T-cell (primary cell): ENCODE results near the gene ADD3. TPM values are rescaled to one million over a fixed set of nuclear protein-coding genes. Genes with fewer than 3 reads are reported as not detected.

ENCODE experiments used
- ATAC-seq, 4 experiments: fragments of 200-7000 bp in 3 of 4; fragments of 150-1000 bp in 1 of 4; cut with Tn5 transposase; replicated peaks in 1 of 4; 1 replicate in 3 of 4; 2 replicates in 1 of 4; pipeline ENCODE4 v1.10.0; 2021; ENCODE audit warnings: moderate library complexity in 3 of 4, mild to moderate bottlenecking in 2 of 4, moderate number of reproducible peaks in 1 of 4
- CTCF ChIA-PET, 2 donors: fragments of 300-600 bp; sonication (Branson Sonifier 250); formaldehyde crosslinking; loops; one replicate each; lab custom pipeline; 2022; ENCODE audit warnings: antibody characterized with exemption in 2 of 2; lab: Charles Lee
- POLR2A ChIA-PET, 2 donors: fragments of 300-600 bp; sonication (Branson Sonifier 250); formaldehyde crosslinking; loops; one replicate each; lab custom pipeline; 2022; ENCODE audit warnings: antibody characterized with exemption in 2 of 2; lab: Charles Lee
- DNase-seq, 35 experiments: peaks; one replicate each; pipeline versions ENCODE4 v3.0.0 to v3.0.0-alpha.2; 2013 to 2023
- H3K27ac ChIP-seq: one replicate; pipeline ENCODE4 v1.5.1; 2013; ENCODE audit warnings: low read length
- H3K27me3 ChIP-seq, 2 experiments: replicated peaks in 1 of 2; 1 replicate in 1 of 2; 2 replicates in 1 of 2; pipeline versions ENCODE4 v1.6.1 to v1.7.0; 2013; ENCODE audit warnings: low read length in 1 of 2, mixed read lengths in 1 of 2; ENCODE audit not compliant: control insufficient read depth in 2 of 2, insufficient read depth in 2 of 2; ENCODE audit errors: extremely low read depth in 1 of 2
- H3K36me3 ChIP-seq, 2 donors: 1 replicate in 1 of 2; 2 replicates in 1 of 2; pipeline versions ENCODE4 v1.6.1 to v1.7.0; 2013; ENCODE audit warnings: low read length in 1 of 2; ENCODE audit not compliant: control insufficient read depth in 2 of 2, insufficient read depth in 1 of 2; ENCODE audit errors: extremely low read depth in 1 of 2
- H3K4me1 ChIP-seq, 2 experiments: 1 replicate in 1 of 2; 2 replicates in 1 of 2; pipeline versions ENCODE4 v1.6.1 to v1.7.0; 2013; ENCODE audit warnings: low read length in 2 of 2, mixed read lengths in 1 of 2; ENCODE audit not compliant: insufficient read depth in 2 of 2, control insufficient read depth in 1 of 2; ENCODE audit errors: extremely low read depth in 1 of 2
- H3K4me3 ChIP-seq, 2 donors: 1 replicate in 1 of 2; 2 replicates in 1 of 2; pipeline versions ENCODE4 v1.5.1 to v1.7.0; 2013; ENCODE audit warnings: mild to moderate bottlenecking in 2 of 2, low read length in 1 of 2, moderate library complexity in 1 of 2; ENCODE audit not compliant: control insufficient read depth in 1 of 2; ENCODE audit errors: extremely low read depth in 1 of 2
- H3K9me3 ChIP-seq: 2 replicates; pipeline ENCODE4 v1.7.0; 2013
- H3K27ac Mint-ChIP-seq, 2 donors: one replicate each; pipeline ENCODE4 v1.8.0; 2020 to 2021; ENCODE audit warnings: mild to moderate bottlenecking in 2 of 2, mixed read lengths in 2 of 2
- H3K27me3 Mint-ChIP-seq, 2 donors: one replicate each; pipeline ENCODE4 v1.8.0; 2021 to 2022; ENCODE audit warnings: mixed read lengths in 2 of 2
- H3K36me3 Mint-ChIP-seq: one replicate; pipeline ENCODE4 v1.8.0; 2021; ENCODE audit warnings: mixed read lengths
- H3K4me1 Mint-ChIP-seq, 3 donors: one replicate each; pipeline ENCODE4 v1.8.0; 2020 to 2022; ENCODE audit warnings: mixed read lengths in 3 of 3, mild to moderate bottlenecking in 1 of 3
- H3K4me3 Mint-ChIP-seq, 3 donors: one replicate each; pipeline ENCODE4 v1.8.0; 2020 to 2022; ENCODE audit warnings: mild to moderate bottlenecking in 3 of 3, mixed read lengths in 3 of 3, moderate library complexity in 3 of 3
- H3K9me3 Mint-ChIP-seq, 3 donors: one replicate each; pipeline ENCODE4 v1.8.0; 2020 to 2022; ENCODE audit warnings: mixed read lengths in 3 of 3
- WGBS: methylation state at CpG from one replicate; pipeline ENCODE4 v1.1.5; 2013; ENCODE audit warnings: missing lambda C conversion rate; ENCODE audit not compliant: insufficient coverage; 5-methylcytosine and 5-hydroxymethylcytosine counted together
- total RNA-seq, 35 experiments: library from RNA in 6 of 35; stranded (reverse) in 6 of 35; fragments of 120-200 nt in 1 of 35; gene quantifications; one replicate each; pipeline versions ENCODE4 v1.2.1 to v1.2.4 and lab custom pipeline; 2013 to 2026

ADD3 gene
- total RNA-seq, 5 donors from 2014 or later (not counting 1 experiment from before 2014, with no cell fraction given): 296 to 481 (median 303) TPM

GRCh38 chr10:110006358-110007160, 1.2 kb upstream of the ADD3 start:
- Histone ChIP-seq H3K4me3 (peak overlapping the region; percentile 72 to 88), H3K36me3 (no peaks in the 10 kb centered on the region), H3K9me3 (no peaks in the 10 kb centered on the region), H3K27me3 (no peaks in the 10 kb centered on the region), H3K4me1 (peaks cover 18 to 31% of the 10 kb centered on the region in 2 experiments), H3K27ac (peak overlapping the region; percentile 71)
- DNase-seq: peak in 4 of 35 experiments; percentile 1 to 5 (median 4)
- H3K36me3 Mint-ChIP-seq: no peaks in the 10 kb centered on the region
- H3K4me3 Mint-ChIP-seq: no peak overlapping the region
- no peaks in the 10 kb centered on the region for H3K9me3 Mint-ChIP-seq
- H3K27ac Mint-ChIP-seq: no peak overlapping the region
- no peaks in the 10 kb centered on the region for H3K27me3 Mint-ChIP-seq
- ChIA-PET POLR2A (interaction anchor here in 1 of 2 donors (0.7 to 1.2 kb wide), 2 partner anchors 39 to 55 kb away, joined by 3 to 7 read pairs; no protein-coding TSS in a partner anchor), CTCF (interaction anchor here (0.5 to 1.2 kb wide), 7 partner anchors 30 to 126 kb away, joined by 3 to 4 read pairs (median 4); no protein-coding TSS in a partner anchor)
- 52% methylated on average over 16 of the region's 19 CpGs for WGBS
- H3K4me1 Mint-ChIP-seq: peaks cover 30 to 35% (median 35%) of the 10 kb centered on the region in 3 donors
- ATAC-seq: no peak

- Mint-ChIP-seq H3K27ac (no peak overlapping the region), H3K4me1 (peaks cover 36 to 42% (median 41%) of the 10 kb centered on the region in 3 donors), H3K36me3 (no peaks in the 10 kb centered on the region), H3K9me3 (no peaks in the 10 kb centered on the region), H3K27me3 (no peaks in the 10 kb centered on the region), H3K4me3 (no peak overlapping the region)
- WGBS: 4% methylated on average over 34 of the region's 41 CpGs
- H3K4me3 ChIP-seq: peak overlapping the region; percentile 72 to 88
- POLR2A ChIA-PET: interaction anchor here (0.6 to 1.2 kb wide), 6 partner anchors 38 to 208 kb away, joined by 3 to 7 read pairs (median 6); no protein-coding TSS in a partner anchor
- CTCF ChIA-PET: interaction anchor here in 1 of 2 donors (0.5 to 1.2 kb wide), 5 partner anchors 31 to 123 kb away, joined by 3 to 4 read pairs (median 3); no protein-coding TSS in a partner anchor
- H3K27ac ChIP-seq: peak overlapping the region; percentile 71
- H3K27me3 ChIP-seq: no peaks in the 10 kb centered on the region
- H3K4me1 ChIP-seq: peaks cover 18 to 38% of the 10 kb centered on the region in 2 experiments
- H3K36me3 ChIP-seq: no peaks in the 10 kb centered on the region
- no peaks in the 10 kb centered on the region for H3K9me3 ChIP-seq
- DNase-seq (peak in 7 of 35 experiments; percentile 2 to 25 (median 7)), ATAC-seq (peak in 3 of 4 experiments; percentile 2 to 5 (median 3))
These were observed 553 bp upstream of the ADD3 start for GRCh38 chr10:110007161-110007700.

GRCh38 chr10:110008518-110009339, 945 bp downstream of the ADD3 start:
- WGBS: 3% methylated on average over 23 of the region's 30 CpGs
- Histone ChIP-seq H3K27me3 (no peaks in the 10 kb centered on the region), H3K4me1 (peaks cover 27 to 45% of the 10 kb centered on the region in 2 experiments), H3K27ac (peak overlapping the region; percentile 64), H3K9me3 (no peaks in the 10 kb centered on the region), H3K4me3 (peak overlapping the region; percentile 85 to 88), H3K36me3 (no peaks in the 10 kb centered on the region)
- ATAC-seq: peak in 2 of 4 experiments; percentile 12
- Mint-ChIP-seq H3K36me3 (no peaks in the 10 kb centered on the region), H3K27ac (peak overlapping the region; percentile 96 to 99), H3K4me3 (no peak overlapping the region), H3K27me3 (no peaks in the 10 kb centered on the region), H3K4me1 (peaks cover 47 to 53% (median 50%) of the 10 kb centered on the region in 3 donors), H3K9me3 (no peaks in the 10 kb centered on the region)
- ChIA-PET POLR2A (interaction anchor here (0.5 to 0.7 kb wide), 6 partner anchors 47 to 160 kb away, joined by 3 to 7 read pairs (median 3); no protein-coding TSS in a partner anchor), CTCF (interaction anchor here (0.6 to 2.6 kb wide), 6 partner anchors 30 to 129 kb away, joined by 3 to 11 read pairs (median 5); no protein-coding TSS in a partner anchor)
- DNase-seq: peak; percentile 28 to 68 (median 48)

- CTCF ChIA-PET: interaction anchor here (0.6 to 2.6 kb wide), 12 partner anchors 28 to 126 kb away, joined by 3 to 11 read pairs (median 3); no protein-coding TSS in a partner anchor
- peak overlapping the region; percentile 85 to 88 for H3K4me3 ChIP-seq
- H3K36me3 Mint-ChIP-seq: no peaks in the 10 kb centered on the region
- peaks cover 55 to 59% (median 59%) of the 10 kb centered on the region in 3 donors for H3K4me1 Mint-ChIP-seq
- H3K27me3 ChIP-seq: no peaks in the 10 kb centered on the region
- H3K27ac ChIP-seq: peak overlapping the region; percentile 61
- no peaks in the 10 kb centered on the region for H3K9me3 ChIP-seq
- peak; percentile 14 to 89 (median 51) for DNase-seq
- peaks cover 0 to 3% of the 10 kb centered on the region in 2 donors for H3K36me3 ChIP-seq
- H3K27me3 Mint-ChIP-seq: no peaks in the 10 kb centered on the region
- peaks cover 39 to 51% of the 10 kb centered on the region in 2 experiments for H3K4me1 ChIP-seq
- ATAC-seq: peak; percentile 62 to 73 (median 63)
- H3K27ac Mint-ChIP-seq: peak overlapping the region; percentile 96 to 99
- WGBS: 6% methylated on average over 2 of the region's 4 CpGs
- H3K4me3 Mint-ChIP-seq: no peak overlapping the region
- POLR2A ChIA-PET: interaction anchor here (0.5 to 1.1 kb wide), 8 partner anchors 30 to 888 kb away, joined by 3 to 9 read pairs (median 4); no protein-coding TSS in a partner anchor
- no peaks in the 10 kb centered on the region for H3K9me3 Mint-ChIP-seq
These were observed 2.1 kb downstream of the ADD3 start for GRCh38 chr10:110009736-110010475.

GRCh38 chr10:110010486-110011378, 2.9 kb downstream of the ADD3 start:
- POLR2A ChIA-PET: interaction anchor here (0.5 to 1.1 kb wide), 10 partner anchors 31 to 833 kb away, joined by 3 to 5 read pairs (median 3); no protein-coding TSS in a partner anchor
- no peaks in the 10 kb centered on the region for H3K27me3 Mint-ChIP-seq

More at GRCh38 chr10:110010486-110011378, 2.9 kb downstream of the ADD3 start:
- Histone ChIP-seq H3K36me3 (peaks cover 0 to 3% of the 10 kb centered on the region in 2 donors), H3K27me3 (no peaks in the 10 kb centered on the region), H3K4me3 (peak overlapping the region; percentile 85 to 88), H3K9me3 (no peaks in the 10 kb centered on the region), H3K4me1 (peaks cover 43 to 53% of the 10 kb centered on the region in 2 experiments), H3K27ac (peak overlapping the region; percentile 61)
- ATAC-seq (no peak), DNase-seq (peak in 1 of 35 experiments; percentile 30)
- Mint-ChIP-seq H3K4me1 (peaks cover 61 to 65% (median 64%) of the 10 kb centered on the region in 3 donors), H3K27ac (peak overlapping the region; percentile 96 to 99), H3K36me3 (no peaks in the 10 kb centered on the region), H3K4me3 (no peak overlapping the region), H3K9me3 (no peaks in the 10 kb centered on the region)
- no CpG with 5 or more reads among the region's 2 CpGs for WGBS
- CTCF ChIA-PET: interaction anchor here (0.5 to 2.6 kb wide), 13 partner anchors 28 to 250 kb away, joined by 3 to 11 read pairs (median 3); no protein-coding TSS in a partner anchor
